Activated T-helper 2 cell treated with anti-CD3 and anti-CD28 coated beads, Interferon-gamma antibody, Interleukin-2, Interleukin-4, amounts not matched to agents 10 μg/mL and 5 μg/mL and 100 μg/mL, durations not matched to agents 14 hours and 24 hours and 36 hours (primary cell): ENCODE results near the gene FOXL3. TPM values are rescaled to one million over a fixed set of nuclear protein-coding genes. Genes with fewer than 3 reads are reported as not detected.
"Not testable (repeated sequence)": the region's sequence is repeated elsewhere in the genome, so short reads cannot be mapped to it uniquely, and the experiment has no call there.

Source experiments
- DNase-seq: peaks from one replicate; pipeline ENCODE4 v3.0.0; 2021; ENCODE audit warnings: low spot score
- H3K27ac Mint-ChIP-seq: one replicate; pipeline ENCODE4 v1.8.0; 2021; ENCODE audit warnings: mixed read lengths
- H3K27me3 Mint-ChIP-seq: one replicate; pipeline ENCODE4 v1.8.0; 2021; ENCODE audit warnings: low read depth, mixed read lengths
- H3K36me3 Mint-ChIP-seq: one replicate; pipeline ENCODE4 v1.8.0; 2021; ENCODE audit warnings: low read depth, mixed read lengths
- H3K4me1 Mint-ChIP-seq: one replicate; pipeline ENCODE4 v1.8.0; 2021; ENCODE audit warnings: low read depth, mixed read lengths
- H3K4me3 Mint-ChIP-seq: one replicate; pipeline ENCODE4 v1.8.0; 2021; ENCODE audit warnings: low read depth, mild to moderate bottlenecking, moderate library complexity, mixed read lengths
- H3K9me3 Mint-ChIP-seq: one replicate; pipeline ENCODE4 v1.8.0; 2021; ENCODE audit warnings: mixed read lengths
- intact Hi-C: fragments of 100-400 bp; cut with micrococcal nuclease; formaldehyde crosslinking; loops from one replicate; pipeline ENCODE4 v1.15.1; 2023
- total RNA-seq: library from RNA; stranded (reverse); gene quantifications from 2 replicates; pipeline ENCODE4 v1.2.3, GENCODE V29; 2022

Gene FOXL3
- total RNA-seq, 1 donor from 2014 or later: not detected

GRCh38 chr7:258476-259190 is 31.3 kb upstream of the FOXL3 start:
- no peak overlapping the region for H3K27ac Mint-ChIP-seq
- H3K4me3 Mint-ChIP-seq: no peak overlapping the region
- H3K4me1 Mint-ChIP-seq: no peaks in the 10 kb centered on the region
- H3K9me3 Mint-ChIP-seq: peaks cover 8% of the 10 kb centered on the region
- no peak for DNase-seq
- no peaks in the 10 kb centered on the region for H3K27me3 Mint-ChIP-seq
- intact Hi-C loops: no loop called here
- H3K36me3 Mint-ChIP-seq: no peaks in the 10 kb centered on the region

GRCh38 chr7:259191-259505 is 30.8 kb upstream of the FOXL3 start:
- H3K4me3 Mint-ChIP-seq: no peak overlapping the region
- H3K36me3 Mint-ChIP-seq: no peaks in the 10 kb centered on the region
- H3K27ac Mint-ChIP-seq: no peak overlapping the region
- intact Hi-C loops: no loop called here
- H3K4me1 Mint-ChIP-seq: no peaks in the 10 kb centered on the region
- no peak for DNase-seq
- no peaks in the 10 kb centered on the region for H3K27me3 Mint-ChIP-seq
- H3K9me3 Mint-ChIP-seq: peaks cover 8% of the 10 kb centered on the region

DNA sequence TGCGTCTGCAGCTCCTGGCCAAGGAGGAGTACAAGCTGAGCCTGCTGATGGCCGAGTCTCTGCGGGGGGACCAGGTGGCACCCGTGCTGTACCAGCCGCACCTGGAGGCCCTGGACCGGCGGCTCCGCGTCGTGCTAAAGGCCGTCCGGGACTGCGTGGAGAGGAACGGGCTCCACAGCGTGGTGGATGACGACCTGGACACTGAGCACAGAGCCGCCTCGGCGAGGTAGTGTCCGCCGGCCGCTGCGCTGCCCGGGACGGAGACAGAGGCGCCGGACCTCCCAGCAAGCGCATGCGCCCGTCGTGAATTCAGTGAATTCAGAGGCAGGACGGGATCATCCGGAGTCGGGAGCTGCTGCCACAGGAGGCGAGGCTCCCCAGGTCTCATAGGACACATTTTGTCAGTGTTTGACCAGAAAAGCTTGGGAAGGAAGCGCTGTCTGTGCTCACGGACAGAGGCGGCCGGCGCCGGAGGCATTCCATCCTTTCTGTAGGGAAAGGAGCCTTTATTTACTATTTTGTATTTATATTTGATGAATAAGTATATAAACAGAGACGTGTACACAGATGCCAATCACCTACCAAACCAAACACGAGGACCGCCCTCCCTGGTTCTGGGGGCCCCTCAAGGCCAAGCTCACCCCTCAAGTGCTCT is 30.1 kb upstream of the FOXL3 start:
- no peak overlapping the region for H3K4me3 Mint-ChIP-seq
- H3K9me3 Mint-ChIP-seq: peaks cover 8% of the 10 kb centered on the region
- no peaks in the 10 kb centered on the region for H3K4me1 Mint-ChIP-seq
- intact Hi-C loops: no loop called here
- no peaks in the 10 kb centered on the region for H3K27me3 Mint-ChIP-seq
- no peak overlapping the region for H3K27ac Mint-ChIP-seq
- no peaks in the 10 kb centered on the region for H3K36me3 Mint-ChIP-seq
- no peak for DNase-seq

- Mint-ChIP-seq H3K27me3 (no peaks in the 10 kb centered on the region), H3K4me3 (no peak overlapping the region), H3K9me3 (peaks cover 8% of the 10 kb centered on the region), H3K36me3 (no peaks in the 10 kb centered on the region), H3K27ac (no peak overlapping the region), H3K4me1 (no peaks in the 10 kb centered on the region)
- intact Hi-C loops: no loop called here
- DNase-seq: no peak
Measured at GRCh38 chr7:260441-261281, 29.3 kb upstream of the FOXL3 start.

DNA sequence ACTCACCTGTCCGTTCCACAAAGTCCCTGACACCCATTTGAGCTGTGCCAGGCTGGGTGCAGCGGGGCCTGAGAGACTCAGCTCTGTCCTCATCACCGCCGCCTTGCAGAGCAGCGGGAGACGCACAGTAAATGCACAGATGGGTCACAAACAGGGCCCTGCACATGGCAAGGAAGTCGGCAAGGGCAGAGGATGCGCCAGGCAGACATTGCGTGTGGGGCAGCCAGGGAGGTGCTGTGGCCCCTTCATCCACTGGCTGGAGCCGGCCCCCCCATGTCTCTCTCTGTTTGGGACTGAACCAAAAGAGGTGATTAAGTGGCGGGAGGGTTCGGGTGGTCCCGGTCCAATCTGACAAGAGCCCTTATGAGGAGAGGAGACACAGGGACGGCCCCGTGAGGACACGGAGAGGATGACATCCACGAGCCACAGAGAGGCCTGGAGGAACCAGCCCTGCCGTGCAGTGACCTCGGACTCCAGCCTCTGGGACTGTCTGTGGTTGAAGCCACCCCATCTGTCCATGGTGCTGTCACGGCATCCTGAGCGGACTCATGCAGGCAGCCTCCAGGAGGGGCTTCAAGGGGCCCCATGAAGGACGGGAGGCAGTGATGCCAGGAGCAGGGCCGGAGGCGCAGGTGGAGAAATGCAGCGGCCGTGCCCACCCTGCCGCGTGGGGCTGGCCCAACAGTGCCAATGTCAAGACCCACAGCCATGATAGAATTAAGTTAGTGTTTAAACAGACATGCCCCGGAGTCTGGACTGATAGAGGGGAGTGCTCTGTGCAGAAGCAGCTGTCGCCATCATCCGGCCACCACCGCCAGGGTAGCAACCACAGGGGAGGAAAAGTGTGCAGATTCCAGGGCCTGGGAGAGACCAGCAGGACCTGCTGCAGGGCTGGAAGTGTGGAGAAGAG is 28.4 kb upstream of the FOXL3 start:
- H3K4me3 Mint-ChIP-seq: no peak overlapping the region
- peaks cover 8% of the 10 kb centered on the region for H3K9me3 Mint-ChIP-seq
- H3K27ac Mint-ChIP-seq: no peak overlapping the region
- DNase-seq: no peak
- intact Hi-C loops: no loop called here
- no peaks in the 10 kb centered on the region for H3K36me3 Mint-ChIP-seq
- H3K4me1 Mint-ChIP-seq: no peaks in the 10 kb centered on the region
- no peaks in the 10 kb centered on the region for H3K27me3 Mint-ChIP-seq

DNA sequence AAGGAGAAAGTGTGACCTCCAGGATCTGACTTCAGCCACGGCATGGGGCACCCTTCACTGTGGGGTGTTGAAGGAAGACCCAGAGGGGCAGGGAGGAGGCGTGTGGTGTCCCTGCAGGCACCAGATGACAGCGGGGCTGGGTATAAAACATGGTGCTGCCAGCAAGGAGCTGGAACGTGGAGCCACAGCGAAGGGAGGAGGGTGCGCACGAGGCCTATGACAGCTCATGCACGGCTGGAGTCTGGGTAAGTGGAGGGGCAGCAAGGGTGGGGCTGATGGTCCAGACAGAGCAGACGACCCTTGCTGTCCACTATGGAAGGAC is 27.8 kb upstream of the FOXL3 start:
- peaks cover 8% of the 10 kb centered on the region for H3K9me3 Mint-ChIP-seq
- no peaks in the 10 kb centered on the region for H3K4me1 Mint-ChIP-seq
- H3K36me3 Mint-ChIP-seq: no peaks in the 10 kb centered on the region
- no peaks in the 10 kb centered on the region for H3K27me3 Mint-ChIP-seq
- no peak overlapping the region for H3K27ac Mint-ChIP-seq
- intact Hi-C loops: no loop called here
- no peak overlapping the region for H3K4me3 Mint-ChIP-seq
- no peak for DNase-seq

DNA sequence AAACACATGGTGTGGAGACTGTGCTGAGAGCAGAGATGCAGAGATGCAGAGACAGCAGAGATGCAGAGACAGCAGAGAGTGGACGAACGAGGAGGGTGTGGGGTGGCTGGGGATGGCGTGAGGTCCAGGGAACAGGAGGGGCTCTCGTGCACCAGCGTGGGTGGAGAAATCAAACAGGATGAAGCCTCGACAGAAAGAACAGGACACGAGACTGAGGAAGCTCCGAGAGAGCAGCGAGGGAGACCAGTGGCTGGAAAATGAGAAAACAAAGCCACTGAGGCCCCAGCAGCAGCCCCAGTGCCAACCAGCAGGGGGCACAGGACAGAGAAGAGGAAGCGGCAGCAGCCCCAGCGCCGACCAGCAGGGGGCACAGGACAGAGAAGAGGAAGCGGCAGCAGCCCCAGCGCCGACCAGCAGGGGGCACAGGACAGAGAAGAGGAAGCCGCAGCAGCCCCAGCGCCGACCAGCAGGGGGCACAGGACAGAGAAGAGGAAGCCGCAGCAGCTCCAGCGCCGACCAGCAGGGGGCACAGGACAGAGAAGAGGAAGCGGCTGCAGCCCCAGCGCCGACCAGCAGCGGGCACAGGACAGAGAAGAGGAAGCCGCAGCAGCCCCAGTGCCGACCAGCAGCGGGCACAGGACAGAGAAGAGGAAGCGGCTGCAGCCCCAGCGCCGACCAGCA is 27.2 kb upstream of the FOXL3 start:
- H3K27me3 Mint-ChIP-seq, H3K36me3 Mint-ChIP-seq, H3K27ac Mint-ChIP-seq, H3K9me3 Mint-ChIP-seq, H3K4me1 Mint-ChIP-seq, H3K4me3 Mint-ChIP-seq, intact Hi-C loops: not testable (repeated sequence)
- peak; percentile 65 for DNase-seq

DNA sequence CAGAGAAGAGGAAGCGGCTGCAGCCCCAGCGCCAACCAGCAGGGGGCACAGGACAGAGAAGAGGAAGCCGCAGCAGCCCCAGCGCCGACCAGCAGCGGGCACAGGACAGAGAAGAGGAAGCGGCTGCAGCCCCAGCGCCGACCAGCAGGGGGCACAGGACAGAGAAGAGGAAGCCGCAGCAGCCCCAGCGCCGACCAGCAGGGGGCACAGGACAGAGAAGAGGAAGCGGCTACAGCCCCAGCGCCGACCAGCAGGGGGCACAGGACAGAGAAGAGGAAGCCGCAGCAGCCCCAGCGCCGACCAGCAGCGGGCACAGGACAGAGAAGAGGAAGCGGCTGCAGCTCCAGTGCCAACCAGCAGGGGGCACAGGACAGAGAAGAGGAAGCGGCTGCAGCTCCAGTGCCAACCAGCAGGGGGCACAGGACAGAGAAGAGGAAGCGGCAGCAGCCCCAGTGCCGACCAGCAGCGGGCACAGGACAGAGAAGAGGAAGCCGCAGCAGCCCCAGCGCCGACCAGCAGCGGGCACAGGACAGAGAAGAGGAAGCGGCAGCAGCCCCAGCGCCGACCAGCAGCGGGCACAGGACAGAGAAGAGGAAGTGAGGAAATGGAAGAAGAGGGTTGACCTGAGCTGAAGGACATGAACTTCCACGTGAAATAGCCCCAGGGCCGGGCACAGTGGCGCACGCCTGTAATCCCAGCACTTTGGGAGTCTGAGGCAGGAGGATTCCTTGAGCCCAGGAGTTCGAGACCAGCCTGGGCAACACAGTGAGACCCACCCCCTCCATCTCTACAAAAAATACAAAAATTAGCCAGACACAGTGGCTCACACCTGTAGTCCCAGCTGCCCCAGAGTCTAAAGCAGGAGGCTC is 26.3 kb upstream of the FOXL3 start:
- H3K27ac Mint-ChIP-seq, H3K27me3 Mint-ChIP-seq, H3K9me3 Mint-ChIP-seq, intact Hi-C loops, H3K36me3 Mint-ChIP-seq, H3K4me3 Mint-ChIP-seq, H3K4me1 Mint-ChIP-seq: not testable (repeated sequence)
- DNase-seq: peak; percentile 74

GRCh38 chr7:264541-265191 is 25.3 kb upstream of the FOXL3 start:
- no peaks in the 10 kb centered on the region for H3K27me3 Mint-ChIP-seq
- H3K36me3 Mint-ChIP-seq: no peaks in the 10 kb centered on the region
- no peak for DNase-seq
- no peak overlapping the region for H3K27ac Mint-ChIP-seq
- peaks cover 8% of the 10 kb centered on the region for H3K9me3 Mint-ChIP-seq
- intact Hi-C loops: no loop called here
- no peaks in the 10 kb centered on the region for H3K4me1 Mint-ChIP-seq
- H3K4me3 Mint-ChIP-seq: no peak overlapping the region

DNA sequence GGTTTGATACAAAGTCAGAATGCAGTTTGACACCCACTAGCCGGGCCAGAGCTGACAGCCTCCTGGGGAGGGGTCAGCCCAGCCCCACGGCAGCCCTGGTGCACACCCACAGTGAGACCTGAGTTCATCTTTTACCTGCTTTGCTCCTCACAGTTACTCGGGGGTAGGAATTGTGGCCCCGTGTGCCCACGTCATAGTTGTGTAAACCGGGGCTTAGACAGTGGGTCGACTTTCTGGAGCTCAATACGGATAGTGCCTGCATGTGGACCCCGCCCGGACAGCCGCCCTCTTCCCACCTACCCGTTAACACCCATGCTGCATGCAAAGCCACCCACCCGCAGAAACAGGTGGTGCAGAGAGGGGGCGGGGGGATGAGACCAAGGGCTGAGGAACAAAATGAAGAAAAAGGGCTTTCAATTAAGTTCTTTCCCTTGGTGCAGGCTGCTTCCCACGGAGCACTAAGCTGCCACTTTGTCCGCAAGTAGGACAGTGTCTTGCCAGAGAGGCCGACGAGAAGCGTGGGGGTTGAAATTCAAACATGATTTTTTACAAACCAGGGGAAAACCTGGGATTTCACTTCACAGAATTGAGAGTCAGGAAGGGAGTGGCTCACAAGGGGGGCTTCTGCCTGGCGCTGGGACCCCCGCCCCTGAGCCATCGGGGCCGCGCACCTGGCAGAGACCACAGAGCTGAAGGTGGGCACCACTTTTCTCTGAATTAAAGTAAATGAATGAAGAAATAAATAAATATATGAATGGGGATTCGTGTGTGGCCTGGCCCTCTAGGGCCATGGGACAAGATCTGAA is 24.6 kb upstream of the FOXL3 start:
- no peak for DNase-seq
- intact Hi-C loops: no loop called here
- Mint-ChIP-seq H3K27ac (no peak overlapping the region), H3K4me1 (no peaks in the 10 kb centered on the region), H3K27me3 (no peaks in the 10 kb centered on the region), H3K9me3 (peaks cover 8% of the 10 kb centered on the region), H3K36me3 (no peaks in the 10 kb centered on the region), H3K4me3 (no peak overlapping the region)
